KMS-11 (cell line): ENCODE data around the gene APBA2.

Source experiments
- H2AFZ ChIP-seq: fragments of 200-600 bp; sonication (generic); 2 replicates; pipeline ENCODE4 v1.6.1; 2016; ENCODE audit warnings: antibody characterized with exemption, mixed run types, low read depth
- H3K27ac ChIP-seq: fragments of 200-600 bp; sonication (generic); 2 replicates; pipeline ENCODE4 v1.6.1; 2016; ENCODE audit warnings: mild to moderate bottlenecking, mixed run types
- H3K27me3 ChIP-seq: fragments of 200-600 bp; sonication (generic); 2 replicates; pipeline ENCODE4 v1.6.1; 2017; ENCODE audit warnings: mild to moderate bottlenecking, low read depth, mixed run types, moderate library complexity; ENCODE audit not compliant: insufficient read depth
- H3K36me3 ChIP-seq: fragments of 200-600 bp; sonication (generic); 2 replicates; pipeline ENCODE4 v1.6.1; 2017; ENCODE audit warnings: mild to moderate bottlenecking, mixed run types; ENCODE audit not compliant: insufficient read depth
- H3K4me1 ChIP-seq: fragments of 200-600 bp; sonication (generic); 2 replicates; pipeline ENCODE4 v1.6.1; 2016; ENCODE audit warnings: mild to moderate bottlenecking, low read depth, mixed run types; ENCODE audit not compliant: poor library complexity, severe bottlenecking
- H3K4me2 ChIP-seq: fragments of 200-600 bp; sonication (generic); 2 replicates; pipeline ENCODE4 v1.7.0; 2016; ENCODE audit warnings: mild to moderate bottlenecking, mixed run types
- H3K4me3 ChIP-seq: fragments of 200-600 bp; sonication (generic); IDR thresholded peaks from 2 replicates; pipeline ENCODE4 v1.6.1; 2017; ENCODE audit warnings: low read depth, low read length, mixed read lengths; ENCODE audit not compliant: insufficient read depth
- H3K79me2 ChIP-seq: fragments of 200-600 bp; sonication (generic); 2 replicates; pipeline ENCODE4 v1.6.1; 2016; ENCODE audit warnings: low read depth, mixed run types; ENCODE audit not compliant: insufficient read depth
- H3K9ac ChIP-seq: fragments of 200-600 bp; sonication (generic); 2 replicates; pipeline ENCODE4 v1.6.1; 2016; ENCODE audit warnings: mild to moderate bottlenecking, mixed run types
- H4K20me1 ChIP-seq: fragments of 200-600 bp; sonication (generic); 2 replicates; pipeline ENCODE4 v1.6.1; 2016; ENCODE audit warnings: mild to moderate bottlenecking, mixed run types; ENCODE audit not compliant: insufficient read depth
- TF ChIP-seq, protein P1 (sequence below): fragments of 200-600 bp; sonication (generic); conservative IDR thresholded peaks from 2 replicates; pipeline ENCODE4 v1.6.1; 2017; ENCODE audit warnings: low read depth, mild to moderate bottlenecking, antibody characterized with exemption, low read length, moderate library complexity, mixed read lengths

Gene APBA2

DNA sequence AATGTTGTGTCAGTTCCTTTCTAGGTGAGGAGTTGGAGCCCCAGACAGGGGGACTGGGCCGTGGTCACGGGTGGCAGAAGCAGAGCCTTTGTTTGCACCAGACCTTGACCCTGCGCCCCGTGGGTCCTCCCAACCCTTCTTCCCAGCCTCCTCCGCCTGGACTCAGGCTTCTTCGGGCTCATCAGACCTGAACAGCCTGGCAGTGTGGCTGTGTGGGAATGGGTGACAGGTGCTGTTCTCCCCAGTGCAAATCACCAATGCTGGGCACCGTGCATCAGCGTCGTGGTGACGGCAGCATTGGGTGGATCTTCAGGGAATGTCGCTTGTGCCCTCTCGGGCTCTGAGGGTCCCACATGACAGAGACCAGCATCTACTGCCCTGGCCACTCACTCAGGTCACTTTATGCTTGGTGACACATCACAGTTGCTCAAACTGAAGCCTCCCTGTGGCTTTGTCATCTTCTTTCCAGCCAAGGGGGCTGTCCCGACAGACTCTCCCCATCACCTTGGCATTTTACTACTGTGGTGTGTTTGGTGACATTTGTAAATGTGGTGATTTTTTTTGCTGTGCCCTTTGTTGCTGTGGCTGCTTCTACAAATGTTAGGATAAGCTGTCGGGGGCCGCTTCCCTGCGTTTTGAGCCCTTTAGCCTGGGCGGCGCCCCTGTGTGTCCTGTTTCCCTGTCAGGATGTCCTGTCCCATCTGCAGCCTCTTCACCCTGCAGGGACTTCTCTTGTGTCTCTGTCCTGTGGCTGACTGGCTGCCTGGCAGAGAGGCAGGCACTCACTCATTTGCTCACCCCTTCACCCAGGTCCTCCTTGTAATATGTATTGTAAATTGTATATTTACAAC is 14.5 kb downstream of the APBA2 start:
- Histone ChIP-seq H3K4me3 (no peak overlapping the region), H3K79me2 (no peaks in the 10 kb centered on the region)

DNA sequence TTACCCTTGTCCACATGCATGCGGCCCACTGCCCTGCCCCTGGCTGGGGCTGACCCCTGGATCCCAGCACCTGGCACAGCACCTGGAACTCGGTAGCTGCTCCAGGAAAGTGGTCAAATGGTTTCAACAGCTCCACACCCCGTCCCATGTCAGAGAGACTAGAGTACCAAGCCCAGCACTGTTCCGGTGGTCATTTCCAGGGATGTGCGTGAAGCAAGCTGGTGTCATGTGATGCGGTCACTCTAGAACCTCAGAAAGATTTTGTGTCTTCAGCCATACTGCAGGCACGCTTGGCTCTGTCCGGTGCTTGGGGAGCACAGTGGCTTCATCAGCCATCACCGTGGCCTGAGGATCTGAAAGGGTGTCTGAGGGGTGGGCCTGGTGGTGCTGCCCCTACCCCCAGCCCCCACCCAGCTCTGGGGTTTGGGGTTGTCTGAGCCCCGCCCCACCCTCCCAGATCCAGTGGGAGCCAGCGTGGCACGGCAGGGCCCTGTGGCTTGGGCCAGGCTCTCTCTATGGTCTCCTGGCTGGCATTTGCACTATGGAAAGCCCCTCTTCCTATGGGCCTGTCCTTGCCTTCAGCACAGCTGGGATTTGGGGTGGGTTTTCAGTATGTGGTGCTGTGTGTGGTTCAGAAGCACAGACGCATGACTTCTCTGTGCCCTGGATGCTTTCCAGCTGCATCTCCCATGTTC is 15.3 kb downstream of the APBA2 start:
- Histone ChIP-seq H2AFZ (no peak overlapping the region), H3K4me2 (no peak overlapping the region), H4K20me1 (no peaks in the 10 kb centered on the region), H3K79me2 (no peaks in the 10 kb centered on the region), H3K9ac (no peak overlapping the region), H3K27ac (no peak overlapping the region), H3K4me3 (no peak overlapping the region), H3K4me1 (no peaks in the 10 kb centered on the region), H3K36me3 (no peaks in the 10 kb centered on the region), H3K27me3 (no peaks in the 10 kb centered on the region)
- TF ChIP-seq, protein P1, sequence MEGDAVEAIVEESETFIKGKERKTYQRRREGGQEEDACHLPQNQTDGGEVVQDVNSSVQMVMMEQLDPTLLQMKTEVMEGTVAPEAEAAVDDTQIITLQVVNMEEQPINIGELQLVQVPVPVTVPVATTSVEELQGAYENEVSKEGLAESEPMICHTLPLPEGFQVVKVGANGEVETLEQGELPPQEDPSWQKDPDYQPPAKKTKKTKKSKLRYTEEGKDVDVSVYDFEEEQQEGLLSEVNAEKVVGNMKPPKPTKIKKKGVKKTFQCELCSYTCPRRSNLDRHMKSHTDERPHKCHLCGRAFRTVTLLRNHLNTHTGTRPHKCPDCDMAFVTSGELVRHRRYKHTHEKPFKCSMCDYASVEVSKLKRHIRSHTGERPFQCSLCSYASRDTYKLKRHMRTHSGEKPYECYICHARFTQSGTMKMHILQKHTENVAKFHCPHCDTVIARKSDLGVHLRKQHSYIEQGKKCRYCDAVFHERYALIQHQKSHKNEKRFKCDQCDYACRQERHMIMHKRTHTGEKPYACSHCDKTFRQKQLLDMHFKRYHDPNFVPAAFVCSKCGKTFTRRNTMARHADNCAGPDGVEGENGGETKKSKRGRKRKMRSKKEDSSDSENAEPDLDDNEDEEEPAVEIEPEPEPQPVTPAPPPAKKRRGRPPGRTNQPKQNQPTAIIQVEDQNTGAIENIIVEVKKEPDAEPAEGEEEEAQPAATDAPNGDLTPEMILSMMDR, result no peak

More for the DNA sequence above, 14.5 kb downstream of the APBA2 start:
- H3K4me2 ChIP-seq, result no peak overlapping the region
- no peaks in the 10 kb centered on the region for H3K27me3 ChIP-seq
- TF ChIP-seq, protein P1, result no peak
- H3K27ac ChIP-seq, result no peak overlapping the region
- no peak overlapping the region for H2AFZ ChIP-seq
- H3K4me1 ChIP-seq, result no peaks in the 10 kb centered on the region
- no peaks in the 10 kb centered on the region for H3K36me3 ChIP-seq
- no peaks in the 10 kb centered on the region for H4K20me1 ChIP-seq
- no peak overlapping the region for H3K9ac ChIP-seq

DNA sequence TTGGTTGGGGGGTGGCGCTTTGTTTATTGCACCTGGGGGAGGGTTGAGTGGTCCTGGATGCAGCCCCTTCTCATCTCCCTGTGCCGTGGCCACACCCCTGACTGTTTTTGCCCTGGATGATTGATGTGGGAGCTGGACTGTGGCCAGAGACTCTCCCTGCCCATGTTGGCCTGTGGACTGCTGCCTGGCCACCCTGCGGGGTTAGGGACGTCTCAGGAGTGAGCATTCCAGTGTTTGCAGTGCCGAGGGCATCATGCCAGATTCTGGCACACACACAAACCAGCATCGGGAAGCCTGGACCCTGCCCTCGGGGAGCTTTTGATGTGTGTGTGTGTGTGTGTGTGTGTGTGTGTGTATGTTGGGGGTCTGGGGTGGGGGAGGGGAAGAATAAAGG is 15.8 kb downstream of the APBA2 start:
- Histone ChIP-seq H3K9ac (no peak overlapping the region), H2AFZ (no peak overlapping the region), H3K4me1 (no peaks in the 10 kb centered on the region), H4K20me1 (no peaks in the 10 kb centered on the region), H3K36me3 (no peaks in the 10 kb centered on the region), H3K79me2 (no peaks in the 10 kb centered on the region), H3K4me3 (no peak overlapping the region), H3K4me2 (no peak overlapping the region), H3K27me3 (no peaks in the 10 kb centered on the region), H3K27ac (no peak overlapping the region)
- TF ChIP-seq, protein P1, result no peak

DNA sequence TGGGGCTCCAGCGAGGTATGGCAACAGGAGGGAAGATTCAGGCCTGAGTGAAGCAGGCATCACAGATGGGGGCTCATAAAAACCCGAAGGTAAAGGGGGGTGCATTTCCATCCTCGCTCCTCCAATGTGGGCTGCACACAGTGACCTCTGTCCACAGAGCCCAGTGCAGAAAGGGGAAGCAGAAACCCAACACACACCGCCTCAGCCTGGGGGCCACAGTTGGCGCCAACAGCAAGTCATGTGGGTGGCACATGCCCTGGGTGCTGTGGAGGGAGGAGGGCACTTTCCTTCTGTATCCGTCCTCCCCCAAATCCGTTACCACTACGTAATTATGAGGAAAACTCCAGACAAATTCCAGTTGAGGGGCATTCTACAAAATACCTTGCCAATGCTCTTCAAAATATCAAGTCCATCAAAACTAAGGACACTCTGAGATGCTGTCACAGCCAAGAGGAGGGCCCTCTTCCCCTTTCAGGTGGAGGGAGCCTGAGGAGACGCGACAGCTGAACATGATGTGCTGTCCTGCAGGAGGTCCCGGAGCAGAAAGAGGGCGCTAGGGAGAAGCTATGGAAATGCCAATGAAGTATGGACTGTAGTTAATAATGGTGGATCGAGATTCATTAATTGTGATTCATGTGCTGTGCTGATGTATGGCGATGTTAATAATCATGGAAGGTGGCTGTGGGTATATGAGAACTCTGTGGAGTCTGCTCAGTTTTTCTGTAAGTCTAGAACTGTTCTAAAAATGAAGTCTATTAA is 16.4 kb downstream of the APBA2 start:
- TF ChIP-seq, protein P1, result no peak
- Histone ChIP-seq H4K20me1 (no peaks in the 10 kb centered on the region), H3K4me3 (no peak overlapping the region), H3K9ac (no peak overlapping the region), H3K4me1 (no peaks in the 10 kb centered on the region), H3K79me2 (no peaks in the 10 kb centered on the region), H3K27me3 (no peaks in the 10 kb centered on the region), H2AFZ (no peak overlapping the region), H3K4me2 (no peak overlapping the region), H3K27ac (no peak overlapping the region), H3K36me3 (no peaks in the 10 kb centered on the region)
